ENCODE measurements around the gene FFAR1. TPM values are rescaled to one million over a fixed set of nuclear protein-coding genes. Genes with fewer than 3 reads are reported as not detected.

FFAR1 gene
- total RNA-seq, 1 experiment from 2014 or later = not detected

GRCh38 chr19:35351411-35352176 lies 3.9 kb downstream of the FFAR1 start:
- H3K4me1 ChIP-seq = no peaks in the 10 kb centered on the region
- H3K4me1 Mint-ChIP-seq (ENCODE audit: low read depth, unreplicated experiment) = peaks cover 8% of the 10 kb centered on the region
- peak in 1 of 2 experiments; percentile 19 for DNase-seq
- no peaks in the 10 kb centered on the region for H3K9me3 Mint-ChIP-seq (ENCODE audit: unreplicated experiment)
- no peaks in the 10 kb centered on the region for H3K36me3 Mint-ChIP-seq (ENCODE audit: insufficient read depth, unreplicated experiment)
- H3K27ac Mint-ChIP-seq (ENCODE audit: unreplicated experiment) = no peak overlapping the region
- no peak overlapping the region for H3K4me3 Mint-ChIP-seq (ENCODE audit: unreplicated experiment)
- H3K36me3 ChIP-seq (ENCODE audit: control insufficient read depth, insufficient read depth, low read length) = no peaks in the 10 kb centered on the region
- no TSS peak for BruUV-seq (replicated peaks)
- H3K27me3 ChIP-seq (replicated peaks; ENCODE audit: control insufficient read depth, insufficient read depth, low read length) = no peaks in the 10 kb centered on the region
- H3K4me3 ChIP-seq (ENCODE audit: low read depth, low read length) = no peak overlapping the region
- no peaks in the 10 kb centered on the region for H3K27me3 Mint-ChIP-seq (ENCODE audit: insufficient read depth, unreplicated experiment)
- H3K9me3 ChIP-seq = no peaks in the 10 kb centered on the region
- ChIA-PET POLR2A (no interaction called here), CTCF (interaction anchor here (0.5 to 2.7 kb wide), 3 partner anchors 100 to 143 kb away, joined by 4 to 33 read pairs (median 26); no protein-coding TSS in a partner anchor)
- TF ChIP-seq, protein P1, sequence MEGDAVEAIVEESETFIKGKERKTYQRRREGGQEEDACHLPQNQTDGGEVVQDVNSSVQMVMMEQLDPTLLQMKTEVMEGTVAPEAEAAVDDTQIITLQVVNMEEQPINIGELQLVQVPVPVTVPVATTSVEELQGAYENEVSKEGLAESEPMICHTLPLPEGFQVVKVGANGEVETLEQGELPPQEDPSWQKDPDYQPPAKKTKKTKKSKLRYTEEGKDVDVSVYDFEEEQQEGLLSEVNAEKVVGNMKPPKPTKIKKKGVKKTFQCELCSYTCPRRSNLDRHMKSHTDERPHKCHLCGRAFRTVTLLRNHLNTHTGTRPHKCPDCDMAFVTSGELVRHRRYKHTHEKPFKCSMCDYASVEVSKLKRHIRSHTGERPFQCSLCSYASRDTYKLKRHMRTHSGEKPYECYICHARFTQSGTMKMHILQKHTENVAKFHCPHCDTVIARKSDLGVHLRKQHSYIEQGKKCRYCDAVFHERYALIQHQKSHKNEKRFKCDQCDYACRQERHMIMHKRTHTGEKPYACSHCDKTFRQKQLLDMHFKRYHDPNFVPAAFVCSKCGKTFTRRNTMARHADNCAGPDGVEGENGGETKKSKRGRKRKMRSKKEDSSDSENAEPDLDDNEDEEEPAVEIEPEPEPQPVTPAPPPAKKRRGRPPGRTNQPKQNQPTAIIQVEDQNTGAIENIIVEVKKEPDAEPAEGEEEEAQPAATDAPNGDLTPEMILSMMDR (IDR thresholded peaks at IDR 0.05; ENCODE audit: insufficient read depth in 1 of 2, low read depth in 1 of 2, low read length in 1 of 2, severe bottlenecking in 1 of 2, unreplicated experiment in 1 of 2) = no peak
- intact Hi-C loops (cut with micrococcal nuclease; ENCODE audit: unreplicated experiment) = loop anchor here (1.0 to 2.0 kb wide), 4 partner anchors 29 to 144 kb away; no protein-coding TSS in a partner anchor

DNA sequence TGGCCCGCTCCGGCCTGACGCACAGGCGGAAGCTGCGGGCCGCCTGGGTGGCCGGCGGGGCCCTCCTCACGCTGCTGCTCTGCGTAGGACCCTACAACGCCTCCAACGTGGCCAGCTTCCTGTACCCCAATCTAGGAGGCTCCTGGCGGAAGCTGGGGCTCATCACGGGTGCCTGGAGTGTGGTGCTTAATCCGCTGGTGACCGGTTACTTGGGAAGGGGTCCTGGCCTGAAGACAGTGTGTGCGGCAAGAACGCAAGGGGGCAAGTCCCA lies 4.4 kb downstream of the FFAR1 start:
- TF ChIP-seq, protein P1 (IDR thresholded peaks at IDR 0.05; ENCODE audit: insufficient read depth in 1 of 2, low read depth in 1 of 2, low read length in 1 of 2, severe bottlenecking in 1 of 2, unreplicated experiment in 1 of 2) = no peak
- intact Hi-C loops (cut with micrococcal nuclease; ENCODE audit: unreplicated experiment) = loop anchor here (1.0 to 2.0 kb wide), 4 partner anchors 29 to 143 kb away; no protein-coding TSS in a partner anchor
- Mint-ChIP-seq H3K36me3 (ENCODE audit: insufficient read depth, unreplicated experiment) (no peaks in the 10 kb centered on the region), H3K4me1 (ENCODE audit: low read depth, unreplicated experiment) (peaks cover 8% of the 10 kb centered on the region), H3K4me3 (ENCODE audit: unreplicated experiment) (no peak overlapping the region), H3K9me3 (ENCODE audit: unreplicated experiment) (no peaks in the 10 kb centered on the region), H3K27me3 (ENCODE audit: insufficient read depth, unreplicated experiment) (no peaks in the 10 kb centered on the region), H3K27ac (ENCODE audit: unreplicated experiment) (no peak overlapping the region)
- ChIA-PET CTCF (interaction anchor here (0.5 to 2.7 kb wide), 8 partner anchors 66 to 158 kb away, joined by 3 to 33 read pairs (median 5); no protein-coding TSS in a partner anchor), POLR2A (interaction anchor here (0.6 kb wide), 1 partner anchor 84 kb away, joined by 4 read pairs; no protein-coding TSS in a partner anchor)
- no peak for DNase-seq
- Histone ChIP-seq H3K36me3 (ENCODE audit: control insufficient read depth, insufficient read depth, low read length) (no peaks in the 10 kb centered on the region), H3K4me1 (no peaks in the 10 kb centered on the region), H3K9me3 (no peaks in the 10 kb centered on the region), H3K27me3 (replicated peaks; ENCODE audit: control insufficient read depth, insufficient read depth, low read length) (no peaks in the 10 kb centered on the region), H3K4me3 (ENCODE audit: low read depth, low read length) (no peak overlapping the region)
- BruUV-seq (replicated peaks) = no TSS peak

GRCh38 chr19:35352448-35353304 lies 5.0 kb downstream of the FFAR1 start:
- H3K9me3 Mint-ChIP-seq (ENCODE audit: unreplicated experiment) = no peaks in the 10 kb centered on the region
- no peaks in the 10 kb centered on the region for H3K27me3 Mint-ChIP-seq (ENCODE audit: insufficient read depth, unreplicated experiment)
- POLR2A ChIA-PET = interaction anchor here (0.6 kb wide), 1 partner anchor 85 kb away, joined by 4 read pairs; no protein-coding TSS in a partner anchor
- H3K36me3 Mint-ChIP-seq (ENCODE audit: insufficient read depth, unreplicated experiment) = no peaks in the 10 kb centered on the region
- H3K27ac Mint-ChIP-seq (ENCODE audit: unreplicated experiment) = no peak overlapping the region
- H3K9me3 ChIP-seq = no peaks in the 10 kb centered on the region
- H3K27me3 ChIP-seq (replicated peaks; ENCODE audit: control insufficient read depth, insufficient read depth, low read length) = no peaks in the 10 kb centered on the region
- CTCF ChIA-PET = interaction anchor here (0.7 to 2.7 kb wide), 12 partner anchors 10 to 494 kb away, joined by 3 to 33 read pairs (median 4); no protein-coding TSS in a partner anchor
- H3K36me3 ChIP-seq (ENCODE audit: control insufficient read depth, insufficient read depth, low read length) = no peaks in the 10 kb centered on the region
- no peak overlapping the region for H3K4me3 ChIP-seq (ENCODE audit: low read depth, low read length)
- intact Hi-C loops (cut with micrococcal nuclease; ENCODE audit: unreplicated experiment) = loop anchor here (1.0 to 2.0 kb wide), 4 partner anchors 28 to 143 kb away; no protein-coding TSS in a partner anchor
- no TSS peak for BruUV-seq (replicated peaks)
- TF ChIP-seq, protein P1 (IDR thresholded peaks at IDR 0.05; ENCODE audit: insufficient read depth in 1 of 2, low read depth in 1 of 2, low read length in 1 of 2, severe bottlenecking in 1 of 2, unreplicated experiment in 1 of 2) = peak; percentile 90 to 94
- peaks cover 8% of the 10 kb centered on the region for H3K4me1 Mint-ChIP-seq (ENCODE audit: low read depth, unreplicated experiment)
- no peak overlapping the region for H3K4me3 Mint-ChIP-seq (ENCODE audit: unreplicated experiment)
- H3K4me1 ChIP-seq = no peaks in the 10 kb centered on the region
- peak; percentile 78 to 83 for DNase-seq

Data from Caco-2 (cell line).